PFSK-1 (cell line): ENCODE results near the gene GTPBP3.

Experiments
- FOXP2 ChIP-seq: optimal IDR thresholded peaks from 2 replicates; pipeline ENCODE3; 2011; ENCODE audit warnings: borderline replicate concordance, control low read depth, inconsistent platforms; ENCODE audit not compliant: insufficient read depth; ENCODE audit errors: extremely low read length, extremely low read depth
- POLR2AphosphoS5 ChIP-seq: IDR thresholded peaks from 2 replicates; pipeline ENCODE4 v1.6.1; 2012; ENCODE audit warnings: low read depth, mild to moderate bottlenecking, control low read depth, low read length, moderate library complexity
- SIN3A ChIP-seq: IDR thresholded peaks from 2 replicates; pipeline ENCODE4 v1.6.1; 2012; ENCODE audit warnings: mild to moderate bottlenecking, low read length, moderate library complexity, borderline replicate concordance; ENCODE audit not compliant: insufficient read depth
- TAF1 ChIP-seq: IDR thresholded peaks from 2 replicates; pipeline ENCODE4 v1.6.1; 2012; ENCODE audit warnings: low read length, control low read depth, borderline replicate concordance; ENCODE audit not compliant: insufficient read depth
- TF ChIP-seq, protein P1 (sequence below), 2 experiments: IDR thresholded peaks; 2 replicates each; pipeline versions ENCODE4 v1.6.1 to v1.8.0; 2011 to 2012; ENCODE audit warnings: low read depth in 2 of 2, low read length in 2 of 2, control low read depth in 1 of 2, inconsistent platforms in 1 of 2, mild to moderate bottlenecking in 1 of 2, moderate library complexity in 1 of 2; ENCODE audit not compliant: insufficient read depth in 1 of 2

DNA sequence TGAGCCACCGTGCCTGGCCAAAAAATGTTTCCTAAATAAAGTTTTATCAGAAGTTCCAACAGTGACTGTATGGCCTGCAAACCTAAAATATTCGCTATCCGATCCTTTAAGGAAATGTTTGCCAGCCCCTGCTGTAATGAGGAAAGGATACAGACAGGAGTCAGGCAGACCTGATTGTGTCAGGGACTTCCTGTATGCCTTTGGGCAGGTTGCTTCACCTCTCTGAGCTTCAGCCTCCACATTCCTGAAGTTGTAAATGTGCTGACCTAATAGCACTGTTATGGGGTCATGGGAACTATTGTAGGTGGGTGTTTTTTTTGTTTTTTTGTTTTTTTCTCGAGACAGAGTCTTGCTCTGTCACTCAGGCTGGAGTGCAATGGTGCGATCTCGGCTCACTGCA lies 40.4 kb upstream of the GTPBP3 start:
- no peak for TF ChIP-seq POLR2AphosphoS5
- TF ChIP-seq TAF1 = no peak
- TF ChIP-seq, protein P1, sequence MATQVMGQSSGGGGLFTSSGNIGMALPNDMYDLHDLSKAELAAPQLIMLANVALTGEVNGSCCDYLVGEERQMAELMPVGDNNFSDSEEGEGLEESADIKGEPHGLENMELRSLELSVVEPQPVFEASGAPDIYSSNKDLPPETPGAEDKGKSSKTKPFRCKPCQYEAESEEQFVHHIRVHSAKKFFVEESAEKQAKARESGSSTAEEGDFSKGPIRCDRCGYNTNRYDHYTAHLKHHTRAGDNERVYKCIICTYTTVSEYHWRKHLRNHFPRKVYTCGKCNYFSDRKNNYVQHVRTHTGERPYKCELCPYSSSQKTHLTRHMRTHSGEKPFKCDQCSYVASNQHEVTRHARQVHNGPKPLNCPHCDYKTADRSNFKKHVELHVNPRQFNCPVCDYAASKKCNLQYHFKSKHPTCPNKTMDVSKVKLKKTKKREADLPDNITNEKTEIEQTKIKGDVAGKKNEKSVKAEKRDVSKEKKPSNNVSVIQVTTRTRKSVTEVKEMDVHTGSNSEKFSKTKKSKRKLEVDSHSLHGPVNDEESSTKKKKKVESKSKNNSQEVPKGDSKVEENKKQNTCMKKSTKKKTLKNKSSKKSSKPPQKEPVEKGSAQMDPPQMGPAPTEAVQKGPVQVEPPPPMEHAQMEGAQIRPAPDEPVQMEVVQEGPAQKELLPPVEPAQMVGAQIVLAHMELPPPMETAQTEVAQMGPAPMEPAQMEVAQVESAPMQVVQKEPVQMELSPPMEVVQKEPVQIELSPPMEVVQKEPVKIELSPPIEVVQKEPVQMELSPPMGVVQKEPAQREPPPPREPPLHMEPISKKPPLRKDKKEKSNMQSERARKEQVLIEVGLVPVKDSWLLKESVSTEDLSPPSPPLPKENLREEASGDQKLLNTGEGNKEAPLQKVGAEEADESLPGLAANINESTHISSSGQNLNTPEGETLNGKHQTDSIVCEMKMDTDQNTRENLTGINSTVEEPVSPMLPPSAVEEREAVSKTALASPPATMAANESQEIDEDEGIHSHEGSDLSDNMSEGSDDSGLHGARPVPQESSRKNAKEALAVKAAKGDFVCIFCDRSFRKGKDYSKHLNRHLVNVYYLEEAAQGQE (IDR thresholded peaks at IDR 0.05; ENCODE audit: insufficient read depth in 1 of 2, low read depth in 2 of 2, low read length in 2 of 2) = no peak
- TF ChIP-seq SIN3A = no peak
- no peak for TF ChIP-seq FOXP2
